SK-N-DZ (cell line): ENCODE data around the gene ATP4A.

Experiments used
- DNase-seq: peaks from one replicate; pipeline ENCODE4 v3.0.0-alpha.2; 2015; ENCODE audit warnings: low spot score

Gene ATP4A

DNA sequence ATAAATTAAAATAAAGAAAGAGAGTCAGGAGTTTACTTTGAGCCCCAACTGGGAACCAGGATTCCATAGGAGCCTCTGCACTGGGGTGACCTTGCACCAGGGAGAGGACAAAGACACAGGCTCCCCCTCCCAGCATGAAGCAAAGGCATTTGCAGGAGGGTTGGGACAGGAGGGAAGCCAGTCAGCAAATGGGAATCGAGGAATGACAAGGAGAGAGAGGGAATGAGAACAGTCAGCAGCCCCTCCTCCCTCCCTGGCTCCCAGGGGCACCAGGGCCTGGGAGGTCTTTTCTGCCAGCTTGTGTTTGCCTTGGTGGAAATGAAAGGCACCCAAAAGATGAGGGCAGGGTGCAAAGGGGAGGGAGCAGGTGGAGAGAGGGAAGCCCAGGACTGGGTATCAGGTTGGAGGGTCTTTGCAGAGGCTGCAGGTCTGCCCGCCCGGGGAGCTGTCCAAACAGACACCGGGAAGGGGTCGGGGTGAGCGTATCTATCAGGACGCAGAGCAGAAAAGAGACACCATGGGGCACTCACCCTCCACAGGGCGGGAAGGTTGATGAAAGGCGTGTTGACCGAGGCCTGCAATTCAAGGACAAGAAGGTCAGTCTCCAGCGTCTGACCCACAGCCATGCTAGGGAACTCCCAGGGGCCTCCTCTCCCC, 39.1 kb downstream of the ATP4A start:
- no peak for DNase-seq

DNA sequence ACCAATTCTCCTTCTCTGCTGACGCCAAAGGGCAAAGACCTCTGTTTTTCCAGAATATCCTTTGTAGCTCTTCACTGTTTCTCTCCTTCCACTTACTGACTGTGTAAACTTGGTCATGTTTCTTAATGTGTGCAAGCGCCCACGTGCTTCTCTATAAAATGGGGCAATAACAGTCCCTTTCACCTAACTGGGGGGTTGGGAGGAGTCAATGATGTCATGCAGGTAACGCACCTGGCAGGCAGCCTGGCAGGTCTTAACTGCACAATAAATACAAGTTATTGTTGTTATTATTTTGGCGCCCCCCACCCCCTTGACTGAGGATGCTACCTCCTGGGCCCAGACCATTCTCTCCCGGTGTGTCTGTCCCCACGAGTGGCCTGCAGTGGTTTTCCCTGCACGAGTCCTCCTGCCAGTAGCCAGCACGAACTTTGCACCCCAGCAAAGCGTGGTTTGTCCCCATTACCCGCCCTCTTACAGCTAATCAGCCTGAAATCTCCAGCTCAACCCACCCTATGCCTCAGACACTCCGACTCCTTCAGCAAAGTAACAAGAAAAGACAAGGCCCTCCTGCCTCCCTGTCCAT, 40.6 kb downstream of the ATP4A start:
- no peak for DNase-seq

- DNase-seq = no peak
Observed at GRCh38 chr19:35521124-35521743, 42.2 kb downstream of the ATP4A start.

DNA sequence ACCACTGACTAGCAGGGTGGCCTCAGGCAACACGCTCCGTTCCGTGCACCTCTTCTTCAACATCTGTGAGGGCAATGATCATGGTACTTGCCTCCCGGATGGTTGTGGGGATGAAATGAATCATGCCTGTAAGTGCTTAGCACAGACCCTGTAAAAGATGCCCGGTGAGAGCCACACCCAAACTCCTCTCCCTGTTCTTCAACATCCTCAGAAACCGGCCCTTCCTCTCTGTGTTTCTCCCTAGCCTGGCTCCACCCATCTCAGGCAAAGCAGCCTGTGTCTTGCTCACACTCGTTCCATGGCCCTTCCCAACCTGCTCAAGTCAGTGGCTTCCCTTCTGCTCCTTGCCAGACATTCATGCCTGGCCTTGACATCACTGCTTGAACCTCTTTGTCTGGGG, 44.2 kb downstream of the ATP4A start:
- no peak for DNase-seq

GRCh38 chr19:35518313-35518712, 45.1 kb downstream of the ATP4A start:
- no peak for DNase-seq

- no peak for DNase-seq
Observed at GRCh38 chr19:35517342-35517741, 46.1 kb downstream of the ATP4A start.

- DNase-seq = no peak
Observed at GRCh38 chr19:35516310-35516709, 47.1 kb downstream of the ATP4A start.

GRCh38 chr19:35514282-35514809, 49.1 kb downstream of the ATP4A start:
- no peak for DNase-seq

DNA sequence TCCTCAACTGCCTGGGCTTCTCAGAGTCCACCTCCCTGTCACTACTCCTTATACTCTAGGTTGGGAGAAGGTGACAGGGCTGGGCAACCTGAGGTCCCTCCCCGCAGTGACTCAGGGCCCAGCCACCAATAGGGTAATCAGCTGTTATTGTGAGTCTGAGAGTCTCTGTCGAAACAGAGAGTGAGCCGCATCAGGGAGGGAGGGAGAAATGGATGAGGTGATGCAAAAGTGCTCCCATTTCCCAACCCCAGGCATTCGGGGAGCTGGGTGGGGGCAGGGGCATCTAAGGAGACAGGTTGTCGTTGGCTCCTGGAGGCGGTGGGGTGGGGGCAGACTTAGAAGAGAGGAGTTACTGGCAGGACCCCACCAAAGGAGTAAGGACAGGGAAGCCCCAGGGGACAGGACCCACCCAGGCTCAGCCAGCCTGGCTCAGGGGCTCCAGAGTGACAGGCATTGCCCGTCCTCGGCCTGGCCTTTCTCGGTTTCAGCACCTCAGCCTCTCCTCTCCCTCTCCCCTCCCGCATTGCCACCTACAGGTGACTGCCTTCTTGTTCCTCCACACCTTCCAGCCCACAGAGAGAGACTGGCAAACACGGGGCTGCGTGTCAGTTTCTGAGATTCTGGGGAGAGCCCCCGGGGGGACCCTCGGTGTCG, 49.7 kb downstream of the ATP4A start, which contains the start of gene DMKN:
Gene DMKN, minus strand, starts transcription at position 22 of the 654 bp plus-strand sequence. CDS start 174 bp downstream, outside the sequence.
- DNase-seq = no peak

DNA sequence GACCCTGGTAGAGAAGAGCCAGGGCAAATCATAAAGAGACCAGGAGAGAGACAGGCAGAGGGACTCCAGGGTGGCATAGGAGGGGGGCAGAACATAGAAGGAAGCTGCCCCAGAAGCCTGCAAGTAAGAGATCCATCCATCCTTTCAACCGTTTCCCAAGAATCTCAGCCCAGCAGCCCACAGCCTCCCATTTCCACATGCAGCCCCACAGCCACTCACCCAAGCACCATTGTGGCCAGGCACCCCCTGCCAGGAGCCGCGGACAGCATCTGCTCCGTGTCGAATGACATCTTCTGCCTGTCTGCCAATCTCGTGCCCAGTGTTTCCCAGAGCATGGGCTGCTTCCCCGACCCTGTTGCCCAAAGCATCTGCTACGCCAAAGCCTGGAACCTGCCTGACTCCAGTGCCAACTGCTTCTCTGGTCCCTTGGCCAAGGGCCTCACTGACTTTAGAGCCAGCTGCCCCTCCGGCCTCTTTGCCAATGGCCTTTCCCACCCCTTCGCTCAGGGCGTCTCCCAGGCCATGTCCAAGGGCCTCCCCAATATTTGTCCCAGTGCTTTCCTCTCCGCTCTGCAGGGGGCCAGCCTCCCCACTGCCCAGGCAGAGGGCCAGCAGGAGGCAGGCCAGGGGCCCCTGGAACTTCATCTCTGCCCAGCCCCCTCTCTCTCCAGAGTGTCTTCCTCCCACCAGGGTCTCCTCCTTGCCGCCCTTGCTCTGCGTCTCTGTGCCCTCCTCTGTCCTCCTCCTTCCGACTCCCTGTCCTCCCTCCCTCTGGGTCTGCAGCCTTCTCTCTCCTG, 50.4 kb downstream of the ATP4A start:
- no peak for DNase-seq

GRCh38 chr19:35511337-35511736, 52.1 kb downstream of the ATP4A start:
- DNase-seq = no peak

GRCh38 chr19:35510626-35510964, 52.9 kb downstream of the ATP4A start:
- no peak for DNase-seq

GRCh38 chr19:35509861-35510625, 53.4 kb downstream of the ATP4A start:
- peak; percentile 37 for DNase-seq

GRCh38 chr19:35509018-35509652, 54.3 kb downstream of the ATP4A start:
- no peak for DNase-seq

DNA sequence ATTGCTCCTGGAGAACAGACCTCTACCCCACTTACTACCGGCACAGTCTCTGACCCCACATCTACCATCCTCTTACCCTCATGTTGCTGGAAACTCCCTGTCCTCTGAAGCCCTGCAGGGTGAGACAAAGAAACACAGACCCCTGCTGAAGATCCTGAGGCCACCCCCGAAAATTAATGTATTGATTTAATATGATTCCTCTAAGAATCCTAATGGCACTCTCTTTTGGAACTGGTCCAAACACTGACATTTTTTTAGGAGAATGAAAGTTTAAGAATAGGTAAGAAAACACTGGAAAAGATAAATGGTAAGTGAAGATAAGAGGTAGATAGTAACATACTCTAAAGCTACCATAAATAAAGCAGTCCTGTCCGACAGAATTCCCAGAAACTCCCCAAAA, 55.3 kb downstream of the ATP4A start:
- no peak for DNase-seq

DNA sequence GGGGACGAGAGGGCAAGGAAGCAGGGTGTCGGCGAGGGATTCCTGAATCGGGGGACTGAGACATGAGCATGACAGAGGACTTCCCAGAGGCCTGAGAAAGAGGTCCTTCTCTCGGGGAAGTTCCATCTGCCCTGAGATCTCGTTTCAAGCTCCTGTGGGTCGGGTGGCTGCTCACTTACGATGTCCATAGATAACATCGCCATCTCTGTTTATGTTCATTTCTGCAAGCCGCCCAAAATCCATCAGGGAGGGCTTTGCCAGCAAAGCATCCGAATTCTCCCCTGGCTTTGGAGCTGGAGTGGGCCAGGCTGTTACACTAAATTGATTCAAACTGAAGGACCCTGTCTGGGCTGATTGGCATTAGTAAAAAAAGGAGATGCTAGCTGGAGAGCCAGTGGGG, 55.9 kb downstream of the ATP4A start:
- DNase-seq = no peak

DNA sequence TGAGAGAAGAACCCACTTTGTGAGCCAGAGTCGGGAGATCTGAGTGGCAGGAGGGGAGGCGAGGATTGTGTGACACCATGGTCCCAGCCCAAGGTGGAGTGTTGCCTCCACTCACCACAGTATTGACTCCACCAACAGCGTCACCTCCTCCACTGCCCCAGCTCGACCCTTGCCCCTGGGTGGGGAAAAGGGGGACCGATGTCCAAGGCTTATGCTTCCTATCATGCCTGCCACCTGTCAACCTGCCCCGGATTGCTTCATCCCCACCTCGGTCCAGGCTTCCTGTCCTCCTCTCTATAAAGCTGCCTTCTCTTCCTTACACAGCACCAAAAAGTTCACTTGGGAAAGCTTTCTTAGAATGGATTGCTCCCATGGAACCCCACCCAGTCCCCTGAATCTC, 57.4 kb downstream of the ATP4A start:
- no peak for DNase-seq

DNA sequence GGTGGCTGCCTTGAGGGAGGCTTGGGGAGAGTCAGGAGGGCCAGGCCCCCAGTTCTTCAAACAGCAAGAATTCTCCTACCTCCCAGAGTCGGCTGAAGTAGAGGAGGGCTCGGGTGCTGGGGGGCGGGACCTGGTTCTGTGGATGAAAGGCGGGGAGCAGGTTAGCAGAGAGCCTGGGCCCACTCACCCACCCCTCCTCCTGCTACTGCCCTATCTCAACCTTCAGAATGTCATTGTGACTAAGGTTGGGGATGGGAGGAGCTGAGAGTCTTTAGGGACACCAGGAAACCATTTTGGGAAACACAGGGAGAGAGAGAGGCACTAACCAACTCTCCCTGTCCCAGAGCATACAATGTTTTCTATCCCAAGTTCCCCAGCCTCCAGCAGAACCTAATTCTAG, 60.7 kb downstream of the ATP4A start:
- no peak for DNase-seq

- DNase-seq = no peak
Observed at GRCh38 chr19:35501684-35502083, 61.8 kb downstream of the ATP4A start.

- DNase-seq = no peak
Observed at GRCh38 chr19:35500611-35501010, 62.8 kb downstream of the ATP4A start.
